Measurements from ENCODE around the gene TMEM30B. TPM values are rescaled to one million over a fixed set of nuclear protein-coding genes. Genes with fewer than 3 reads are reported as not detected.

The TMEM30B gene
- total RNA-seq, 2 donors from 2014 or later: 2.2 to 3.4 TPM

DNA sequence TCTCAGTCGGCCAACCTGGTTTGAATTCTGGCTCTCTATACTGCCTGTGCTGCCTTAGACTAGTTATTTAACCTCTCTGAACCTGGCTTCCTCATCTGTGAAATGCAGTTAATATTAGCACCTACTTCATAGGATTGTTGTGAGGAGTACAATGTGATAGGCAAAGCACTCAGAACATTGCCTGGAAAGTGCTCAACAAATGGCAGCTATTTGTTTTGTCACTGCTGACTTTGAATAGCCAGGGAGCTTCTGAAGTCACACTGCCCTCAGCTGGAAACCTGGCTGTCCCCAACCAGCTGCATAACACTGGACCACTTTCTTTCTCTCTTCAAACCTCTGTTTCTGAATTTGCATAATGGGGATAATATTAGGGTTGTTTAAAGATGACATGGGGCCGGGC, 9.6 kb downstream of the TMEM30B start:
- ATAC-seq (replicated peaks in 1 of 2) (no peak), DNase-seq (no peak)
- no peak overlapping the region for H3K4me3 Mint-ChIP-seq
- H3K36me3 Mint-ChIP-seq (ENCODE audit: insufficient read depth in 2 of 2): no peaks in the 10 kb centered on the region
- H3K27me3 Mint-ChIP-seq (ENCODE audit: low read depth): peaks cover 49% of the 10 kb centered on the region
- H3K9me3 Mint-ChIP-seq: no peaks in the 10 kb centered on the region
- H3K27ac Mint-ChIP-seq: no peak overlapping the region
- H3K4me1 Mint-ChIP-seq (ENCODE audit: low read depth): peaks cover 7% of the 10 kb centered on the region

GRCh38 chr14:61270714-61271113, 10.4 kb downstream of the TMEM30B start:
- H3K36me3 Mint-ChIP-seq (ENCODE audit: insufficient read depth in 2 of 2): no peaks in the 10 kb centered on the region
- no peak for ATAC-seq (replicated peaks in 1 of 2)
- no peaks in the 10 kb centered on the region for H3K9me3 Mint-ChIP-seq
- peaks cover 7% of the 10 kb centered on the region for H3K4me1 Mint-ChIP-seq (ENCODE audit: low read depth)
- no peak overlapping the region for H3K27ac Mint-ChIP-seq
- DNase-seq: no peak
- H3K4me3 Mint-ChIP-seq: no peak overlapping the region
- H3K27me3 Mint-ChIP-seq (ENCODE audit: low read depth): peaks cover 53% of the 10 kb centered on the region

DNA sequence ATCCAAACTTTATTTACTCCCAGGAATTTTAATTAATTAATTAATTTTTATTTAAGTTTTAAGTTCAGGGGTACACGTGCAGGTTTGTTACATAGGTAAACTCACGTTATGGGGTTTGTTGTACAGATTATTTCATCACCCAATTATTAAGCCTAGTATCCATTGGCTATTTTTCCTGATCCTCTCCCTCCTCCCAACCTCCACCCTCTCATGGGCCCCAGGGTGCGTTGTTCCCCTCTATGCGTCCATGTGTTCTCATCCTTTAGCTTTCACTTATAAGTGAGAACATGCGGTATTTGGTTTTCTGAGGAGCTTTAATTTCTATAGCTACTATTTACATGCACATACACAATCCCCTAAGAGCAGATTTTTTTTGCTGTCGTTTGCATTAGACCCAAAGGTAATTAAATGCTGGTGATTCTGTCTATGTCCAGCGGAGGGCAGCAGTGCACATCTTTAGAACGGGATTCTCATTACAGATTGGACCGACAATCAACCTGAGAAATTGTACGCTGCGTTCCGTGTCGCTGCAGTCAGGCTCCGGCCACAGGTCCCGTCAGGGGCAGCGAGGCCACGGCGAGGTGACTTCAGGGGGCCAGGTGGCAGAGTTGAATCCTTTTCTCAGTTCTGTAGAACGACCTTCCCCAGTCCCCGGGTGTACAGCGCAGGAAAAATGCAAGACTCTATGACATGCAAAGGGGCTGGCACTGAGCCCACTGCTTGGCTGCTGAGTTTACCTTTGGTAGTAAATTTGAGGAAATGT, 11.6 kb downstream of the TMEM30B start:
- ATAC-seq (replicated peaks in 1 of 2): peak; percentile 89 to 92
- H3K36me3 Mint-ChIP-seq (ENCODE audit: insufficient read depth in 2 of 2): no peaks in the 10 kb centered on the region
- peak overlapping the region; percentile 74 to 77 for H3K4me3 Mint-ChIP-seq
- no peaks in the 10 kb centered on the region for H3K9me3 Mint-ChIP-seq
- H3K27ac Mint-ChIP-seq: no peak overlapping the region
- DNase-seq: peak; percentile 75 to 78
- peaks cover 65% of the 10 kb centered on the region for H3K27me3 Mint-ChIP-seq (ENCODE audit: low read depth)
- H3K4me1 Mint-ChIP-seq (ENCODE audit: low read depth): peaks cover 7% of the 10 kb centered on the region

DNA sequence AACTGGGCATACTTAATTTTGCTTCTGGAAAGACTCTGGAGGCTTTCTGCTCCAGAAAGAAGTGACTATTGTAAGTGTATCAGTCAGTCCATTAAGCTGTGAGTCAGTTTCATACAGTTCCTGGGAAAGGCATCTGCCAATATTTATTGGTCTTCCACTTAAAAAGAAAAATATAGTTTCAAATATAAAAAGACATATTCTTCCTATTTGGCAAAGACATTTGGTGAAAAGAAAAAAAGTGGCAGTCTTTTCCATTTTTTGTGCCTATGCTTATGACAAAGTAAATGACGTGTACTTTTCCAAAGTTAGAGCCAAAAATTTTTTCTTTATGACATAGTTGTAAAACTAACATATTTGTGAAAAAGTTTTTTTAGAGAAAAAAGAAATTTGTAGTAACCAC, 12.3 kb downstream of the TMEM30B start:
- no peaks in the 10 kb centered on the region for H3K9me3 Mint-ChIP-seq
- H3K27ac Mint-ChIP-seq: no peak overlapping the region
- peaks cover 7% of the 10 kb centered on the region for H3K4me1 Mint-ChIP-seq (ENCODE audit: low read depth)
- H3K36me3 Mint-ChIP-seq (ENCODE audit: insufficient read depth in 2 of 2): no peaks in the 10 kb centered on the region
- ATAC-seq (replicated peaks in 1 of 2) (no peak), DNase-seq (no peak)
- H3K4me3 Mint-ChIP-seq: no peak overlapping the region
- H3K27me3 Mint-ChIP-seq (ENCODE audit: low read depth): peaks cover 60% of the 10 kb centered on the region

DNA sequence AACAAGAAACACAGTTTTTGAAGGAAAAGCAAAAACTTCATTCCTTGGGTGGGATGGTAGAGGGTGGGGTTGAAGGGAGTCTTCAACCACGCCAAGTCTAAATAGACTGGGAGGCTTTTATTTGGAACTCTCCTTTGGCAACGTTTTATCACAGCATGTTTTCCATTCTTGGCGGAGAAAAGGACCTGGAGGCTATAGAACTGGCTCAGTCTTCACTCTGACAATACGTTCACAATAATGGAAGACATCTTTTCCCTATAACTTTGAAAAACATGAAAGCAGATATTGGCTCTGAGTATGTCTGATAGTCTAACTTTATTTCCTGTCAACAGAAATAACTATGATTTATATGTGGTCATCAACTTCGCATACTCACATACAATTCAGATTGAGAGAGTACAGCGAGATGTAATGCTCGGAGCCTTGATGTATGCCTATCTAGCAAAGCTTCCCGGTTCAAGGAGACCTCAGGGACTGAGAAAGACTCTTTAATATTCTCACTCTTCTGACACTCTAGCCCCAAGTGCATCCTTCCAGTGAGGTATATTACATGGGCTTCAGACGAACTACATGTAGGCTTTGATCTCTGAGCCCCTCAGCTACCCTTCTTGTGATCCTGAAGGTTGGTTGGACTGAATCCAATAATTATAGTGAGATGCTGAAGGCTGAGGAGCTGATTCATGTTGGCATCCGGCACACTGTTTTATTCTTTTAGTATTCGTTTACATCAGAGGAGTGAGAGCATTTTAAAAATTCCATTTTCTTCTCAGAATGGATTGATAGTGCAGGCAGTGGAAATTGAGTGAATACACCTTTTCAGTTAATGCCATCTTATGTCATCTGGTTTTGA, 14.0 kb downstream of the TMEM30B start:
- H3K27ac Mint-ChIP-seq: no peak overlapping the region
- no peak for DNase-seq
- peaks cover 62% of the 10 kb centered on the region for H3K27me3 Mint-ChIP-seq (ENCODE audit: low read depth)
- no peaks in the 10 kb centered on the region for H3K9me3 Mint-ChIP-seq
- ATAC-seq (replicated peaks in 1 of 2): no peak
- H3K36me3 Mint-ChIP-seq (ENCODE audit: insufficient read depth in 2 of 2): no peaks in the 10 kb centered on the region
- peaks cover 7% of the 10 kb centered on the region for H3K4me1 Mint-ChIP-seq (ENCODE audit: low read depth)
- no peak overlapping the region for H3K4me3 Mint-ChIP-seq

- Mint-ChIP-seq H3K27me3 (ENCODE audit: low read depth) (peaks cover 59% of the 10 kb centered on the region), H3K27ac (no peak overlapping the region), H3K4me3 (no peak overlapping the region), H3K36me3 (ENCODE audit: insufficient read depth in 2 of 2) (no peaks in the 10 kb centered on the region), H3K9me3 (no peaks in the 10 kb centered on the region), H3K4me1 (ENCODE audit: low read depth) (peaks cover 7% of the 10 kb centered on the region)
- no peak for DNase-seq
- no peak for ATAC-seq (replicated peaks in 1 of 2)
Measured at GRCh38 chr14:61266436-61266835, 14.7 kb downstream of the TMEM30B start.

GRCh38 chr14:61264651-61265050, 16.5 kb downstream of the TMEM30B start:
- Mint-ChIP-seq H3K4me1 (ENCODE audit: low read depth) (peaks cover 4% of the 10 kb centered on the region), H3K9me3 (no peaks in the 10 kb centered on the region), H3K36me3 (ENCODE audit: insufficient read depth in 2 of 2) (no peaks in the 10 kb centered on the region), H3K4me3 (no peak overlapping the region), H3K27me3 (ENCODE audit: low read depth) (peaks cover 43% of the 10 kb centered on the region), H3K27ac (no peak overlapping the region)
- ATAC-seq (replicated peaks in 1 of 2) (no peak), DNase-seq (no peak)

GRCh38 chr14:61264010-61264571, 17.0 kb downstream of the TMEM30B start:
- no peak overlapping the region for H3K27ac Mint-ChIP-seq
- H3K27me3 Mint-ChIP-seq (ENCODE audit: low read depth): peaks cover 43% of the 10 kb centered on the region
- no peaks in the 10 kb centered on the region for H3K4me1 Mint-ChIP-seq (ENCODE audit: low read depth)
- no peak for DNase-seq
- H3K4me3 Mint-ChIP-seq: no peak overlapping the region
- no peaks in the 10 kb centered on the region for H3K9me3 Mint-ChIP-seq
- no peaks in the 10 kb centered on the region for H3K36me3 Mint-ChIP-seq (ENCODE audit: insufficient read depth in 2 of 2)
- ATAC-seq (replicated peaks in 1 of 2): no peak

- DNase-seq: no peak
- Mint-ChIP-seq H3K27me3 (ENCODE audit: low read depth) (peaks cover 30% of the 10 kb centered on the region), H3K4me3 (no peak overlapping the region), H3K4me1 (ENCODE audit: low read depth) (no peaks in the 10 kb centered on the region), H3K27ac (no peak overlapping the region), H3K9me3 (no peaks in the 10 kb centered on the region), H3K36me3 (ENCODE audit: insufficient read depth in 2 of 2) (no peaks in the 10 kb centered on the region)
- no peak for ATAC-seq (replicated peaks in 1 of 2)
Measured at GRCh38 chr14:61262082-61262481, 19.1 kb downstream of the TMEM30B start.

- ATAC-seq (replicated peaks in 1 of 2): no peak
- peaks cover 22% of the 10 kb centered on the region for H3K27me3 Mint-ChIP-seq (ENCODE audit: low read depth)
- H3K9me3 Mint-ChIP-seq: no peaks in the 10 kb centered on the region
- no peak overlapping the region for H3K27ac Mint-ChIP-seq
- H3K4me1 Mint-ChIP-seq (ENCODE audit: low read depth): no peaks in the 10 kb centered on the region
- no peaks in the 10 kb centered on the region for H3K36me3 Mint-ChIP-seq (ENCODE audit: insufficient read depth in 2 of 2)
- peak in 1 of 2 donors; percentile 7 for DNase-seq
- H3K4me3 Mint-ChIP-seq: no peak overlapping the region
Measured at GRCh38 chr14:61260939-61261776, 20.0 kb downstream of the TMEM30B start.

- no peaks in the 10 kb centered on the region for H3K9me3 Mint-ChIP-seq
Measured at GRCh38 chr14:61258985-61259384, 22.2 kb downstream of the TMEM30B start.

DNA sequence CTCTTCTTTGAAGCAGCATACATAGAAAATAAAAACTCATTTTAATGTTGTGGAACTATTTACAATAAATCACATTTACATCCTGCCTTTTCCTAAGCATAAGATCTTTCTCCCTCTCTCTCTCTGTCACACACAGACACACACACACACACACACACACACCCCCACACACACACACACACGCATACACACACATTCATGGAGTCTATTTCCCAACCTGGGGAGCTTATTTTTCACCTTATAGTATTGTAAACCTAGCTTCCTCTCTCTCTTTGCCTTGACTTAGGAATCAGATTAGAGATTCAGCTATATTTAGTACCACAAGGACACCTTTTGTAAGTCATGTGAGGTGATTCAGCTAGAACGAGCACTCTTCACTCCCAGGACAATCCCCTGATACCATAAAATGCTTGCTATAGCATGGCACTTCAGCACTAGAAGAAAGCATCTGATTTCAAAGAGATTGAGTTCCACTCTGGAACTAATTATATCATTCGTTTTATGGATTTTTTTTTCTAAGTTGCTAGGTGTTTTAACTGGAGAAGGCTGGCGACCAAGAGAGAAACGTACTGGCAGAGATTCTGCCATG, 23.6 kb downstream of the TMEM30B start:
- Mint-ChIP-seq H3K4me1 (ENCODE audit: low read depth) (no peaks in the 10 kb centered on the region), H3K36me3 (ENCODE audit: insufficient read depth in 2 of 2) (no peaks in the 10 kb centered on the region), H3K4me3 (no peak overlapping the region), H3K9me3 (no peaks in the 10 kb centered on the region), H3K27ac (no peak overlapping the region), H3K27me3 (ENCODE audit: low read depth) (peaks cover 23% of the 10 kb centered on the region)
- ATAC-seq (replicated peaks in 1 of 2) (no peak), DNase-seq (no peak)

More at GRCh38 chr14:61258985-61259384, 22.2 kb downstream of the TMEM30B start:
- Mint-ChIP-seq H3K27me3 (ENCODE audit: low read depth) (peaks cover 18% of the 10 kb centered on the region), H3K27ac (no peak overlapping the region), H3K4me3 (no peak overlapping the region), H3K4me1 (ENCODE audit: low read depth) (no peaks in the 10 kb centered on the region), H3K36me3 (ENCODE audit: insufficient read depth in 2 of 2) (no peaks in the 10 kb centered on the region)
- no peak for ATAC-seq (replicated peaks in 1 of 2)
- no peak for DNase-seq
